Stimulated activated naive B cell treated with anti-CD40 and anti-IgM and Interleukin-4, amounts not matched to agents 10 μg/mL and 1 μg/mL and 100 μg/mL, for 72 hours (primary cell): ENCODE data around the gene ABCA7.
A peak's percentile ranks its signal among the peaks of the same experiment; 100 is the strongest.

Experiments used
- ATAC-seq, 2 donors: fragments of 150-1000 bp; cut with Tn5 transposase; replicated peaks; 2 replicates each; pipeline ENCODE4 v1.10.0; 2021; ENCODE audit warnings: moderate library complexity in 1 of 2
- DNase-seq: peaks from one replicate; pipeline ENCODE4 v3.0.0; 2021
- H3K27ac Mint-ChIP-seq: one replicate; pipeline ENCODE4 v1.8.0; 2022; ENCODE audit warnings: mild to moderate bottlenecking, mixed read lengths
- H3K27me3 Mint-ChIP-seq, 2 donors: one replicate each; pipeline ENCODE4 v1.8.0; 2022; ENCODE audit warnings: mixed read lengths in 2 of 2
- H3K36me3 Mint-ChIP-seq, 2 donors: one replicate each; pipeline ENCODE4 v1.8.0; 2022; ENCODE audit warnings: mixed read lengths in 2 of 2, mild to moderate bottlenecking in 1 of 2
- H3K4me1 Mint-ChIP-seq, 2 donors: one replicate each; pipeline ENCODE4 v1.8.0; 2022; ENCODE audit warnings: mixed read lengths in 2 of 2, mild to moderate bottlenecking in 1 of 2
- H3K4me3 Mint-ChIP-seq, 2 donors: one replicate each; pipeline ENCODE4 v1.8.0; 2022; ENCODE audit warnings: mild to moderate bottlenecking in 2 of 2, mixed read lengths in 2 of 2, moderate library complexity in 1 of 2
- H3K9me3 Mint-ChIP-seq, 2 donors: one replicate each; pipeline ENCODE4 v1.8.0; 2022; ENCODE audit warnings: mixed read lengths in 2 of 2, mild to moderate bottlenecking in 1 of 2

Gene ABCA7, protein sequence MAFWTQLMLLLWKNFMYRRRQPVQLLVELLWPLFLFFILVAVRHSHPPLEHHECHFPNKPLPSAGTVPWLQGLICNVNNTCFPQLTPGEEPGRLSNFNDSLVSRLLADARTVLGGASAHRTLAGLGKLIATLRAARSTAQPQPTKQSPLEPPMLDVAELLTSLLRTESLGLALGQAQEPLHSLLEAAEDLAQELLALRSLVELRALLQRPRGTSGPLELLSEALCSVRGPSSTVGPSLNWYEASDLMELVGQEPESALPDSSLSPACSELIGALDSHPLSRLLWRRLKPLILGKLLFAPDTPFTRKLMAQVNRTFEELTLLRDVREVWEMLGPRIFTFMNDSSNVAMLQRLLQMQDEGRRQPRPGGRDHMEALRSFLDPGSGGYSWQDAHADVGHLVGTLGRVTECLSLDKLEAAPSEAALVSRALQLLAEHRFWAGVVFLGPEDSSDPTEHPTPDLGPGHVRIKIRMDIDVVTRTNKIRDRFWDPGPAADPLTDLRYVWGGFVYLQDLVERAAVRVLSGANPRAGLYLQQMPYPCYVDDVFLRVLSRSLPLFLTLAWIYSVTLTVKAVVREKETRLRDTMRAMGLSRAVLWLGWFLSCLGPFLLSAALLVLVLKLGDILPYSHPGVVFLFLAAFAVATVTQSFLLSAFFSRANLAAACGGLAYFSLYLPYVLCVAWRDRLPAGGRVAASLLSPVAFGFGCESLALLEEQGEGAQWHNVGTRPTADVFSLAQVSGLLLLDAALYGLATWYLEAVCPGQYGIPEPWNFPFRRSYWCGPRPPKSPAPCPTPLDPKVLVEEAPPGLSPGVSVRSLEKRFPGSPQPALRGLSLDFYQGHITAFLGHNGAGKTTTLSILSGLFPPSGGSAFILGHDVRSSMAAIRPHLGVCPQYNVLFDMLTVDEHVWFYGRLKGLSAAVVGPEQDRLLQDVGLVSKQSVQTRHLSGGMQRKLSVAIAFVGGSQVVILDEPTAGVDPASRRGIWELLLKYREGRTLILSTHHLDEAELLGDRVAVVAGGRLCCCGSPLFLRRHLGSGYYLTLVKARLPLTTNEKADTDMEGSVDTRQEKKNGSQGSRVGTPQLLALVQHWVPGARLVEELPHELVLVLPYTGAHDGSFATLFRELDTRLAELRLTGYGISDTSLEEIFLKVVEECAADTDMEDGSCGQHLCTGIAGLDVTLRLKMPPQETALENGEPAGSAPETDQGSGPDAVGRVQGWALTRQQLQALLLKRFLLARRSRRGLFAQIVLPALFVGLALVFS (N-terminal part only)

GRCh38 chr19:1039646-1040475, at the start of gene ABCA7:
Gene ABCA7, plus strand, starts transcription at chr19:1040107. Its CDS starts 1,255 bp downstream, at chr19:1041362.
- ATAC-seq: peak; percentile 82 to 84
- peaks cover 1 to 3% of the 10 kb centered on the region in 2 donors for H3K9me3 Mint-ChIP-seq
- peak within 1 kb of the TSS; percentile 84 to 98 for H3K4me3 Mint-ChIP-seq

GRCh38 chr19:990119-990571, 49.8 kb upstream of the ABCA7 start:
- H3K9me3 Mint-ChIP-seq: no peaks in the 10 kb centered on the region
- no peak for ATAC-seq
- H3K4me1 Mint-ChIP-seq: peaks cover 9 to 12% of the 10 kb centered on the region in 2 donors
- H3K4me3 Mint-ChIP-seq: no peak overlapping the region
- H3K27me3 Mint-ChIP-seq: no peaks in the 10 kb centered on the region
- peaks cover 40 to 52% of the 10 kb centered on the region in 2 donors for H3K36me3 Mint-ChIP-seq
- DNase-seq: no peak
- H3K27ac Mint-ChIP-seq: no peak overlapping the region

More at GRCh38 chr19:1039646-1040475, at the start of gene ABCA7:
- H3K4me1 Mint-ChIP-seq: peaks cover 40 to 70% of the 10 kb centered on the region in 2 donors
- no peaks in the 10 kb centered on the region for H3K27me3 Mint-ChIP-seq
- peak within 1 kb of the TSS; percentile 99 for H3K27ac Mint-ChIP-seq
- peaks cover 49 to 59% of the 10 kb centered on the region in 2 donors for H3K36me3 Mint-ChIP-seq
- peak; percentile 99 for DNase-seq

DNA sequence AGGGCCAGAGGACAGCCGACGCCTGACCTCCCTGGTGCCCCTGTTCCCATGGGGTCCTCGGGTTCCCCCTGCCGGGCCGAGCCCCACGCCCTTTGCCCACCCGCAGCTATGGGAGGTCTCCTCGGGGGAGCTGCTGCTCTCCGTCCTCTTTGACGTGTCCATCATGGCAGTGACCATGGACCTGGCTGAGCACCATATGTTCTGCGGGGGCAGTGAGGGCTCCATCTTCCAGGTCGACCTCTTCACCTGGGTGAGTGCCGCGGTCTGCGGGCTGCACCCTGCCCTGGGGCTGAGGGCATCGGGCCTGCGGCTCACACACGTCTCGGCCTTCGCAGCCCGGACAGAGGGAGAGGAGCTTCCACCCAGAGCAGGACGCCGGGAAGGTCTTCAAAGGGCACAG, 49.2 kb upstream of the ABCA7 start:
- Mint-ChIP-seq H3K4me1 (peaks cover 3 to 6% of the 10 kb centered on the region in 2 donors), H3K36me3 (peaks cover 38 to 55% of the 10 kb centered on the region in 2 donors), H3K9me3 (no peaks in the 10 kb centered on the region)

DNA sequence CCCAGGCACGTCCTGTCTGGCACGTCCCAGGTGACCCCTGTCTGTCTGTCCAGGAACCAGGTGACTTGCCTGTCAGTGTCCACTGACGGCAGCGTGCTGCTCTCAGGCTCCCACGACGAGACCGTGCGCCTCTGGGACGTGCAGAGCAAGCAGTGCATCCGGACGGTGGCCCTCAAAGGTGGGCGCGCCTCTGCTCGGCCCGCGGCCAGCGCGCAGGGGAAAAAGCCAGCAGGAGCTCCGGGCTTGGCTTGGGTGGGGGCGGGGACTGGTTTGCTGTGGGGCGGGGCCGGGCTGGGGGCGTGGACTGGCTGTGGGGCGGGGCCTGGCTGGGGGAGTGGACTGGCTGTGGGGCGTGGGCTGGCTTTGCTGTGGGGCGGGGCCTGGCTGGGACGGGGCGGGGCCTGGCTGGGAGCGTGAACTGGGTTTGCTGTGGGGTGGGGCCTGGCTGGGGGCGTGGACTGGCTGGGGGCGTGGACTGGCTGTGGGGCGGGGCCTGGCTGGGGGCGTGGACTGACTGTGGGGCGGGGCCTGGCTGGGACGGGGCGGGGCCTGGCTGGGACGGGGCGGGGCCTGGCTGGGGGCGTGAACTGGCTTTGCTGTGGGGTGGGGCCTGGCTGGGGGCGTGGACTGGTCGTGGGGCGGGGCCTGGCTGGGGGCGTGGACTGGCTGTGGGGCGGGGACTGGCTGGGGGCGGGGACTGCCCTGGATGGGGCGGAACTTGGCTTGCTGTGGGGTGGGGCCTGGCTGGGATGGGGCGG, 48.6 kb upstream of the ABCA7 start:
- DNase-seq: no peak
- no peak overlapping the region for H3K27ac Mint-ChIP-seq
- H3K27me3 Mint-ChIP-seq: peaks cover 4 to 5% of the 10 kb centered on the region in 2 donors
- no peaks in the 10 kb centered on the region for H3K9me3 Mint-ChIP-seq
- H3K36me3 Mint-ChIP-seq: peaks cover 37 to 60% of the 10 kb centered on the region in 2 donors
- H3K4me3 Mint-ChIP-seq: no peak overlapping the region
- peak; percentile 59 to 68 for ATAC-seq
- H3K4me1 Mint-ChIP-seq: peaks cover 5 to 8% of the 10 kb centered on the region in 2 donors

More for the DNA sequence above, 49.2 kb upstream of the ABCA7 start:
- no peak for ATAC-seq
- Mint-ChIP-seq H3K27ac (no peak overlapping the region), H3K4me3 (no peak overlapping the region), H3K27me3 (no peaks in the 10 kb centered on the region)
- no peak for DNase-seq

GRCh38 chr19:991932-992669, 47.8 kb upstream of the ABCA7 start:
- no peak overlapping the region for H3K4me3 Mint-ChIP-seq

DNA sequence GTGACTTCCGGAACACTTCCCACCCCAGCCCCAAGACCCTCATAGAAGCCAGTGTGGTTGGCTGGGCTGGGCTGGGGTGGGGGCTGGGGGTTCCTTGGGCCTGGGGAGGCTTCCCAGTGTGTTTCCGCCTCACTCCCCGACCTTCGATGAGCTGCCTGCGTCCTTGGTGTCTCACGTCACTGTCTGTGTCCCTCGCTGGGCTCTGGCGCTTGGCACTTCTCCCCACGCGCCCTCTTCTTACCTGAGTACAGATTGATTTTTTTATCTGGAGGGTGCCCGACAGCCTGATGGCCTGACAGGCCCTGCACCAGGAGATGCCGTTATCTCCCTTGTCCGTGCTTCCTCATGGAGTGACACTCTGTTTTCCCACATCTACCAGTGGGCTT, 47.2 kb upstream of the ABCA7 start:
- peaks cover 12 to 18% of the 10 kb centered on the region in 2 donors for H3K27me3 Mint-ChIP-seq
- no peak overlapping the region for H3K4me3 Mint-ChIP-seq
- ATAC-seq: no peak
- H3K9me3 Mint-ChIP-seq: no peaks in the 10 kb centered on the region
- no peak overlapping the region for H3K27ac Mint-ChIP-seq
- peaks cover 32 to 54% of the 10 kb centered on the region in 2 donors for H3K36me3 Mint-ChIP-seq
- H3K4me1 Mint-ChIP-seq: peaks cover 7 to 8% of the 10 kb centered on the region in 2 donors
- DNase-seq: no peak

More at GRCh38 chr19:991932-992669, 47.8 kb upstream of the ABCA7 start:
- H3K36me3 Mint-ChIP-seq: peaks cover 32 to 55% of the 10 kb centered on the region in 2 donors
- no peaks in the 10 kb centered on the region for H3K9me3 Mint-ChIP-seq
- ATAC-seq (no peak), DNase-seq (no peak)
- peaks cover 11 to 12% of the 10 kb centered on the region in 2 donors for H3K27me3 Mint-ChIP-seq
- peaks cover 7 to 8% of the 10 kb centered on the region in 2 donors for H3K4me1 Mint-ChIP-seq
- H3K27ac Mint-ChIP-seq: no peak overlapping the region

- Mint-ChIP-seq H3K4me1 (peaks cover 5 to 8% of the 10 kb centered on the region in 2 donors), H3K27ac (no peak overlapping the region), H3K36me3 (peaks cover 27 to 49% of the 10 kb centered on the region in 2 donors), H3K9me3 (no peaks in the 10 kb centered on the region), H3K27me3 (peaks cover 17 to 24% of the 10 kb centered on the region in 2 donors), H3K4me3 (no peak overlapping the region)
- ATAC-seq (no peak), DNase-seq (no peak)
Observed at GRCh38 chr19:993361-993830, 46.5 kb upstream of the ABCA7 start.

- Mint-ChIP-seq H3K27ac (no peak overlapping the region), H3K4me3 (no peak overlapping the region), H3K27me3 (peaks cover 21 to 28% of the 10 kb centered on the region in 2 donors), H3K4me1 (peaks cover 7 to 10% of the 10 kb centered on the region in 2 donors), H3K36me3 (peaks cover 22 to 44% of the 10 kb centered on the region in 2 donors), H3K9me3 (no peaks in the 10 kb centered on the region)
- ATAC-seq (no peak), DNase-seq (no peak)
Observed at GRCh38 chr19:993831-994393, 46.0 kb upstream of the ABCA7 start.

DNA sequence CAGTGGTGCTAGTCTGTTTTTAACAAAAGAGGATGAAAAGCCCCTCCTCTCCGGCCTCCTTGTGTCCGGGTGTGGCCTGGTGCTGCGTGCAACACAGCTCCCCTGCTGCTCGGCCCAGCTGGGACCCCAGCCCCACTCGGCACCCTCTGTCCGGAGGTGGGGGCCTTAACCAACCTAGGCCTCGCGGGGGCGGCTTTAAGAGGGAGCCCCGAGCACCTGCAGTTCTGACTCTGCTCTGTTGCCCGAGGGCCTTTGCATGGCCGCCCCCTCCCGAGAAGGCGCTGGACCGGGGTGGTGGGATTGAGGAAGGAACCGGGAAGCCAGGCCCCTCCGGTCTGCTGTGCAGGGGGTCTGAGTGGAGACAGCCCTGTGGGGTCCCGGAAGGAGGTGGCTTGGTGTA, 45.4 kb upstream of the ABCA7 start:
- peaks cover 22 to 42% of the 10 kb centered on the region in 2 donors for H3K36me3 Mint-ChIP-seq
- peaks cover 27 to 34% of the 10 kb centered on the region in 2 donors for H3K27me3 Mint-ChIP-seq
- no peak for ATAC-seq
- H3K9me3 Mint-ChIP-seq: peaks cover 0 to 4% of the 10 kb centered on the region in 2 donors
- H3K4me1 Mint-ChIP-seq: peaks cover 11 to 14% of the 10 kb centered on the region in 2 donors
- no peak for DNase-seq
- no peak overlapping the region for H3K4me3 Mint-ChIP-seq
- H3K27ac Mint-ChIP-seq: no peak overlapping the region

- Mint-ChIP-seq H3K9me3 (peaks cover 0 to 4% of the 10 kb centered on the region in 2 donors), H3K36me3 (peaks cover 16 to 41% of the 10 kb centered on the region in 2 donors), H3K27me3 (peaks cover 27 to 35% of the 10 kb centered on the region in 2 donors), H3K27ac (no peak overlapping the region), H3K4me3 (no peak overlapping the region), H3K4me1 (peaks cover 11 to 14% of the 10 kb centered on the region in 2 donors)
- no peak for DNase-seq
- ATAC-seq: no peak
Observed at GRCh38 chr19:995051-995827, 44.7 kb upstream of the ABCA7 start.
